ENCODE measurements around the gene ACTL7A. TPM values are rescaled to one million over a fixed set of nuclear protein-coding genes. Genes with fewer than 3 reads are reported as not detected.
"Not testable (repeated sequence)": the region's sequence is repeated elsewhere in the genome, so short reads cannot be mapped to it uniquely, and the experiment has no call there.

The ACTL7A gene
- total RNA-seq, 4 donors from 2014 or later, result not detected

DNA sequence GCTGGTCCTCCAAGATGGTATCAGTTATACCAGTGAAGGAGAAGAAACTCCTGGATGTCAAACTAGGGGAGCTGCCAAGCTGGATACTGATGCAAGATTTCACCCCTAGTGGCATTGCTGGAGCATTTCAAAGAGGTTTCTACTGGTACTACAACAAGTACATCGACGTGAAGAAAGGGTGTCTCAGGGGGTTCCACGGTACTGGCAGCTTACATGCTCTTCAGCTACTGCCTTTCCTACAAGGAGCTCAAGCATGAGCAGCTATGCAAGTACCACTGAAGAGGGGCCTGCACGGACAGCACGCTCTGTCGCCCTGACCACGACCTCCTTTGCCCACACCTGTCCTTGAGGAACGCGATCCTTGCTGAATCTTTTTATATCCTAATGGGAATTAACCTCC, 25.7 kb upstream of the ACTL7A start:
- intact Hi-C loops (cut with DNase I; ENCODE audit: low total_unique reads), result no loop called here
- no peak overlapping the region for H3K4me3 ChIP-seq (ENCODE audit: low read depth, poor library complexity, severe bottlenecking)
- WGBS, 2 donors, result 69 to 82% methylated on average over 9 of the region's 9 CpGs
- DNase-seq (ENCODE audit: low spot score in 2 of 2), result no peak
- TF ChIP-seq, protein P1, sequence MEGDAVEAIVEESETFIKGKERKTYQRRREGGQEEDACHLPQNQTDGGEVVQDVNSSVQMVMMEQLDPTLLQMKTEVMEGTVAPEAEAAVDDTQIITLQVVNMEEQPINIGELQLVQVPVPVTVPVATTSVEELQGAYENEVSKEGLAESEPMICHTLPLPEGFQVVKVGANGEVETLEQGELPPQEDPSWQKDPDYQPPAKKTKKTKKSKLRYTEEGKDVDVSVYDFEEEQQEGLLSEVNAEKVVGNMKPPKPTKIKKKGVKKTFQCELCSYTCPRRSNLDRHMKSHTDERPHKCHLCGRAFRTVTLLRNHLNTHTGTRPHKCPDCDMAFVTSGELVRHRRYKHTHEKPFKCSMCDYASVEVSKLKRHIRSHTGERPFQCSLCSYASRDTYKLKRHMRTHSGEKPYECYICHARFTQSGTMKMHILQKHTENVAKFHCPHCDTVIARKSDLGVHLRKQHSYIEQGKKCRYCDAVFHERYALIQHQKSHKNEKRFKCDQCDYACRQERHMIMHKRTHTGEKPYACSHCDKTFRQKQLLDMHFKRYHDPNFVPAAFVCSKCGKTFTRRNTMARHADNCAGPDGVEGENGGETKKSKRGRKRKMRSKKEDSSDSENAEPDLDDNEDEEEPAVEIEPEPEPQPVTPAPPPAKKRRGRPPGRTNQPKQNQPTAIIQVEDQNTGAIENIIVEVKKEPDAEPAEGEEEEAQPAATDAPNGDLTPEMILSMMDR (IDR thresholded peaks at IDR 0.05), result no peak
- no peak for TF ChIP-seq POLR2A (IDR thresholded peaks at IDR 0.05)

DNA sequence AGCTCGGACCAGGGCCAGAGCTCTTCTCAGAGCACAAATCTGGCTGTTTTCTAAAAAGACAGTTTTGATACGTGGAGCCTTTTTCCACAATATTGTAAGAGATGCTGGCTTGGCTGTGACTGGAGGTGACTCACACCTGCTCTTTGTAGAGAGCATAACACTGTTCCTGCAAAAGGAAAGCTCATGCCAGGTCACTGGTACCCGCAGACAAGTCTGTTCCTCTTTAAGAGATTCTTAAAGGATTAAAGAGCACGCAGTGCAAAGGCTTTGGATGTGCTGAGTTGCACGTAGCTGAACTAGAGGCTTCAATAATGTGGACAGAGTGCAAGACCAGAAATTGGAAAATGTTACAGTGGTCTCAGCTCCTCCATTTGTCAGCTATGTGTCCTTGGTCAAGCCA, 25.3 kb upstream of the ACTL7A start:
- 52 to 60% methylated on average over 5 of the region's 5 CpGs for WGBS, 2 donors
- no peak overlapping the region for H3K4me3 ChIP-seq (ENCODE audit: low read depth, poor library complexity, severe bottlenecking)
- intact Hi-C loops (cut with DNase I; ENCODE audit: low total_unique reads), result no loop called here
- TF ChIP-seq, protein P1 (IDR thresholded peaks at IDR 0.05), result no peak
- no peak for TF ChIP-seq POLR2A (IDR thresholded peaks at IDR 0.05)
- peak in 1 of 2 donors; percentile 60 for DNase-seq (ENCODE audit: low spot score in 2 of 2)

DNA sequence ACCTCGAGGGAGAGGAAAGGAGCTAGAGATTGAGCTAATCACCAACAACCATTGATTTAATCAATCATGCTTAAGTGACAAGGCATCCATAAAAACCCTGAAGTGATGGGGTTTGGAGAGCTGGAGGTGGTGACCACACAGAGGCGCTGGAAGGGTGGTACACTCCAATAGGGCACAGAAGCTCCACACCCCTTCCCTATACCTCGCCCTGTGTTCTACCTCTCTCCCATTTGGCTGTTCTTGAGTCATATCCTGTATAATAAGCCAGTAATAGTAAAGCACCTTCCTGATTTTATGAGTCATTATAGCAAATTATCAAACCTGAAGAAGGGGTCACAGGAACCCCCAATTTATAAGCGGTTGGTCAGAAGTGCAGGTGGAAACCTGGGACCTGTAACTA, 24.5 kb upstream of the ACTL7A start:
- peak in 1 of 2 donors; percentile 31 for DNase-seq (ENCODE audit: low spot score in 2 of 2)
- intact Hi-C loops (cut with DNase I; ENCODE audit: low total_unique reads), result no loop called here
- 55 to 66% methylated on average over 4 of the region's 4 CpGs for WGBS, 2 donors
- H3K4me3 ChIP-seq (ENCODE audit: low read depth, poor library complexity, severe bottlenecking), result no peak overlapping the region
- TF ChIP-seq, protein P1 (IDR thresholded peaks at IDR 0.05), result no peak
- no peak for TF ChIP-seq POLR2A (IDR thresholded peaks at IDR 0.05)

DNA sequence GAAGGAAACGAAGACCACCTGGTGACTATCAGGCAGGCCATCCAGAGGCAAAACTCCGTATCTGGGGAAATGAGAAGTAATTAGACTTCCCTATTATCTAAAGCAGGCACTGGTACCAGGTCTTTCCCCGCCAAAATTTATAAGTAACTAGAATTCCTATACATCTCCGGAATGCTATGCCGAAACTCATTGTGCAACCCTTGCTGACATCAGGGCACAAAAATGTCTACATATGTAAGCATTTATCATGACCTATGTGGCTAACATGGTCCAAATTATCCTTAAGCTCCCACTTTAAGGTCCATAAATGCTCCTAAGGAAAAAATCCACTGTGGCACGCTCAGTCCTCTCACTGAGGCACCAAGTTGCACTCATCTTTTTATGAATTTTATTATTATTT, 24.0 kb upstream of the ACTL7A start:
- no peak for DNase-seq (ENCODE audit: low spot score in 2 of 2)
- intact Hi-C loops (cut with DNase I; ENCODE audit: low total_unique reads), result no loop called here
- no peak overlapping the region for H3K4me3 ChIP-seq (ENCODE audit: low read depth, poor library complexity, severe bottlenecking)
- WGBS, 2 donors, result 73 to 76% methylated on average over 6 of the region's 6 CpGs
- TF ChIP-seq, protein P1 (IDR thresholded peaks at IDR 0.05), result no peak

DNA sequence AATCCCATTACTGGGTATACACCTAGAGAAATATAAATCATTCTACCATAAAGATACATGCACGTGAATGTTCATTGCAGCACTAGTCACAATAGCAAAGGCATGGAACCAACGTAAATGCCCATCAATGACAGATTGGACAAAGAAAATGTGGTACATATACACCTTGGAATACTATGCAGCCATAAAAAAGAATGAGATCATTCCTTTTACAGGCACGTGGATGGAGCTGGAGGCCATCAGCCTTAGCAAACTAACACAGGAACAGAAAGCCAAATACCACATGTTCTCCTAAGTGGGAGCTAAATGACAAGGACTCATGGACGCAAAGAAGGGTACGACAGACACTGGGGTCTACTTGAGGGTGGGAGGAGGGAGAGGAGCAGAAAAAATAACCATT, 22.5 kb upstream of the ACTL7A start:
- intact Hi-C loops (cut with DNase I; ENCODE audit: low total_unique reads); H3K4me3 ChIP-seq (ENCODE audit: low read depth, poor library complexity, severe bottlenecking): not testable (repeated sequence)
- WGBS, 2 donors, result 93 to 95% methylated on average over 5 of the region's 5 CpGs
- DNase-seq (ENCODE audit: low spot score in 2 of 2), result peak in 1 of 2 donors; percentile 18

DNA sequence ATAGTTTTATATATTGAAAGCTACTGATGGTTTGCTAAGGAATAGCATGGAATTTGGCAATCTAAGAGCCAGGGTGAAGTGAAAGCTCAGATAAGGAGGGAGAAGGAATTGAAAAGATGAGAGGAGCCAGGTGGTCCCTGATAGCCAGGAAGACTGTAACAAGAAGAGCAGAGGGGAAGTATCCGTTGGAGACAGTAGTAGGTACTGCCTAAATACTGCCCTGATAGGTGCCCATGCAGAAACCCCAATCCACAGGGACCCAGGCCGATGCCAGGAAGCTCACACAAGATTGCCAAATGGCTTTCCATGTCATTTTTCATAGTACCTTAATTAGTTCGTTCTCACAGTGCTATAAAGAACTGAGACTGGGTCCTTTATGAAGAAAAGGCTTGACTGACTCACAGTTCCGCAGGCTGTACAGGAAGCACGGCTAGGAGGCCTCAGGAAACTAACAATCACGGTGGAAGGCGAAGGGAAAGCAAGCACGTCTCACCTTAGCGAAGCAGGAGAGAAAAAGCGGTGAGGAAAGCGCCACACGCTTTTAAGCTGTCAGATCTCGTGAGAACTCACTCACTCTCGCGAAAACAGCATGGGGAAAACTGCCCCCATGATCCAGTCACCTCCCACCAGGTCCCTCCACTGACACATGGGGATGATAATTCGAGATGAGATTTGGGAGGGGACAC, 19.3 kb upstream of the ACTL7A start:
- WGBS, 2 donors, result 73 to 80% methylated on average over 16 of the region's 16 CpGs

More for the DNA sequence above, 19.3 kb upstream of the ACTL7A start:
- DNase-seq (ENCODE audit: low spot score in 2 of 2), result peak in 1 of 2 donors; percentile 73
- no peak for TF ChIP-seq POLR2A (IDR thresholded peaks at IDR 0.05)
- TF ChIP-seq, protein P1 (IDR thresholded peaks at IDR 0.05), result no peak
- H3K4me3 ChIP-seq (ENCODE audit: low read depth, poor library complexity, severe bottlenecking), result no peak overlapping the region
- intact Hi-C loops (cut with DNase I; ENCODE audit: low total_unique reads), result no loop called here

Data from lower leg skin (tissue), 4 donors.